HK-2 (cell line): ENCODE results near the gene GALNT11.
"Not testable (repeated sequence)": the region's sequence is repeated elsewhere in the genome, so short reads cannot be mapped to it uniquely, and the experiment has no call there.

ENCODE experiments used
- DNase-seq: peaks from one replicate; pipeline ENCODE4 v3.0.0-alpha.2; 2018; ENCODE audit not compliant: unreplicated experiment

GALNT11 gene

GRCh38 chr7:152027491-152028365 is 2.3 kb downstream of the GALNT11 start:
- DNase-seq: not testable (repeated sequence)

- DNase-seq: not testable (repeated sequence)
Observed at GRCh38 chr7:152030059-152030458, 4.6 kb downstream of the GALNT11 start.

- not testable (repeated sequence) for DNase-seq
Observed at GRCh38 chr7:152030639-152031038, 5.2 kb downstream of the GALNT11 start.

- no peak for DNase-seq
Observed at GRCh38 chr7:152035817-152036216, 10.3 kb downstream of the GALNT11 start.

GRCh38 chr7:152038410-152038809 is 12.9 kb downstream of the GALNT11 start:
- DNase-seq: not testable (repeated sequence)

- DNase-seq: not testable (repeated sequence)
Observed at GRCh38 chr7:152043086-152043485, 17.6 kb downstream of the GALNT11 start.

GRCh38 chr7:152044909-152045308 is 19.4 kb downstream of the GALNT11 start:
- not testable (repeated sequence) for DNase-seq

- no peak for DNase-seq
Observed at GRCh38 chr7:152046531-152046930, 21.1 kb downstream of the GALNT11 start.

GRCh38 chr7:152048051-152048450 is 22.6 kb downstream of the GALNT11 start:
- no peak for DNase-seq

GRCh38 chr7:152050547-152050971 is 25.1 kb downstream of the GALNT11 start:
- DNase-seq: no peak

- no peak for DNase-seq
Observed at GRCh38 chr7:152051968-152052367, 26.5 kb downstream of the GALNT11 start.

GRCh38 chr7:152052771-152053170 is 27.3 kb downstream of the GALNT11 start:
- no peak for DNase-seq

GRCh38 chr7:152054367-152055230 is 29.1 kb downstream of the GALNT11 start:
- DNase-seq: no peak

GRCh38 chr7:152056621-152057274 is 31.3 kb downstream of the GALNT11 start:
- DNase-seq: no peak

- no peak for DNase-seq
Observed at GRCh38 chr7:152059311-152059710, 33.8 kb downstream of the GALNT11 start.

- not testable (repeated sequence) for DNase-seq
Observed at GRCh38 chr7:152061086-152061485, 35.6 kb downstream of the GALNT11 start.

- not testable (repeated sequence) for DNase-seq
Observed at GRCh38 chr7:152063192-152063591, 37.7 kb downstream of the GALNT11 start.

GRCh38 chr7:152063821-152064220 is 38.3 kb downstream of the GALNT11 start:
- not testable (repeated sequence) for DNase-seq

- DNase-seq: not testable (repeated sequence)
Observed at GRCh38 chr7:152065800-152066344, 40.4 kb downstream of the GALNT11 start.

- DNase-seq: no peak
Observed at GRCh38 chr7:152072421-152072820, 46.9 kb downstream of the GALNT11 start.

GRCh38 chr7:152073352-152073751 is 47.9 kb downstream of the GALNT11 start:
- DNase-seq: no peak

- no peak for DNase-seq
Observed at GRCh38 chr7:152074673-152075072, 49.2 kb downstream of the GALNT11 start.
